ENCODE results near the gene TMEM121.

Gene TMEM121

DNA sequence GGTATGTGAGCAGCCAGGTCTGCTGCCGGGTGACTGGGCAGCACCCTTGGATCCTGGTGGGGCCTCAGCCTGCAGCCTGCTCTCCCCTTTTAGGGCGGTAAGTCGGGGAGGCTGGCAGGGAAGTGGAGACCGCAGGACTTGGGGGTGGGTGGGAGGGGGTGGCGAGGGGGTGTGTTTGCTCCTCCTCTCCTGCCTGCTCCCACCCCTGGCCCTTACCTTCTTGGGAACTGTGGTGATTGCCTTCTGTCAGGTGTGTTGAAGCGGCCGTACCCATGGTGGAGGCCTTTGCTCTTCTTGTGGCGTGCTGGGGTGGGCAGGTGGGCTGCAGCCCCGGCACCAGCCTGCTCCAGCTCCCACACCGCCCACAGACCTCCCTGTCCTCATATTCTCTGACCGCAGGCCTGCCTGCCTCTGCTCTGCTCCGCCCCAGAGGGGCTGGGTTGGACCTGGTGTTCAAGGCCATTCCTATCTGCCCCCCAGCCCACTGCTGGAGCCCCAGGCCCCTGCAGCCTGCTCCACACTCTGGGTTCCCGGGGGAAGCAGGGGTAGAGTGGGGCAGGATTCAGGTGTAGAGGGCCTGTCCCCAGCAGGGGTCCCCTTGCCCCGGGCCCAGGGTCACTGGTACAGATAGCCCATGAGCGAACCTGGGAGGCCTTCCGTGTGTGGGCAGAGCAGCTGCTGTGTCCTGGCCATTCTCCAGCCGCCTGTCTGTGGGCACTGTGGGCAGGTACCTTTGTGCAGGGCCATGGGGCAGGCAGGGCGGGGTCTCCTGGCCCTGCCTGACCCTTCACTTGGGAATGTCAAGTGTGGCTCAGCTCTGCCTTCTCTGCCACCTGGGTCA is 30.2 kb upstream of the TMEM121 start:
- TF ChIP-seq TCF12 (IDR thresholded peaks at IDR 0.05; ENCODE audit: low read depth) (no peak), TEAD4 (IDR thresholded peaks at IDR 0.05) (no peak), RAD21 (IDR thresholded peaks at IDR 0.05; ENCODE audit: low read depth) (no peak), FOXM1 (IDR thresholded peaks at IDR 0.05; ENCODE audit: borderline replicate concordance, low read depth) (no peak), EP300 (IDR thresholded peaks at IDR 0.05; ENCODE audit: borderline replicate concordance) (no peak), REST (IDR thresholded peaks at IDR 0.05; ENCODE audit: low read depth) (no peak), YY1 (IDR thresholded peaks at IDR 0.05; ENCODE audit: low read depth) (no peak), EGR1 (IDR thresholded peaks at IDR 0.05) (no peak), NFIC (IDR thresholded peaks at IDR 0.05) (no peak), CREB1 (IDR thresholded peaks at IDR 0.05; ENCODE audit: low read depth) (no peak)
- TF ChIP-seq, protein P1, sequence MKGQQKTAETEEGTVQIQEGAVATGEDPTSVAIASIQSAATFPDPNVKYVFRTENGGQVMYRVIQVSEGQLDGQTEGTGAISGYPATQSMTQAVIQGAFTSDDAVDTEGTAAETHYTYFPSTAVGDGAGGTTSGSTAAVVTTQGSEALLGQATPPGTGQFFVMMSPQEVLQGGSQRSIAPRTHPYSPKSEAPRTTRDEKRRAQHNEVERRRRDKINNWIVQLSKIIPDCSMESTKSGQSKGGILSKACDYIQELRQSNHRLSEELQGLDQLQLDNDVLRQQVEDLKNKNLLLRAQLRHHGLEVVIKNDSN (IDR thresholded peaks at IDR 0.05) = no peak
- TF ChIP-seq, protein P2, sequence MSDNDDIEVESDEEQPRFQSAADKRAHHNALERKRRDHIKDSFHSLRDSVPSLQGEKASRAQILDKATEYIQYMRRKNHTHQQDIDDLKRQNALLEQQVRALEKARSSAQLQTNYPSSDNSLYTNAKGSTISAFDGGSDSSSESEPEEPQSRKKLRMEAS (IDR thresholded peaks at IDR 0.05) = no peak

DNA sequence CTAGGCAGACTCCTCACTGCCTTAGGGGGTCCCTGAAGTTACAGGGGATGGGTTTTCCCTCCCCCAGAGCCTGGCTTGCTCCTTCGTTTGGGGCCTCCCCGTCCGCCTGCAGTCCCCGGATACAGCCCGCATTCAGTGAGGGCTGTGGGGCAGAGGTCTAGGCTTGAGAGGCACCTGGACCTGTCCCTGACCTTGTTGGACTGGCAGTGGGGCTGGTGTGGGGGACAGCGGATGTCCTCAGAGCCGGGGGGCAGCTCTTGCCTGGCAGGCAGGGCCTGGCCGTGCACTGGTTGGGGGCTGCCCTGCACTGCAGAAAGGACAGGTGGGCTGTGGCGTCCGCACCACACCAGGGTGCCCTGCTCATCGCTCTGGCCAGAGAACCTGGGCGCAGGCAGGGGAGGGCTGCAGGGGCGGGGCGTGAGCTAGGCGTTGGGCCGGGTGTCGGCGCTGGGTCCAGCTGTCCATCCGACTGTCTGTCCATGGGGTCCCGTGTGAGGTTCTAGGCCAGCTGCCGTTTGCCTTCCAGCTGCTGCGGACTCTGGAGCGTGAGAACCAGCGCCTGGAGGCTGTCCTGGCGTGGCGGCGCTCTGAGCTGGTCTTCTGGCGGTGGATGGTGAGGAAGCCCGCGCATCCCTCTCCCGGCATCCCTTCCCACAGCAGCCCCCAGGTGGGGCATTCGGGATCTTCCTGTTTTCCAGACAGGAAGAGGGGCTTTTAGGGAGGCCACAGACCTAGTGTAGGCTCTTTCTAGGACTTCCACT is 29.4 kb upstream of the TMEM121 start:
- TF ChIP-seq TCF12 (IDR thresholded peaks at IDR 0.05; ENCODE audit: low read depth) (no peak), NFIC (IDR thresholded peaks at IDR 0.05) (no peak), CREB1 (IDR thresholded peaks at IDR 0.05; ENCODE audit: low read depth) (no peak), REST (IDR thresholded peaks at IDR 0.05; ENCODE audit: low read depth) (no peak), YY1 (IDR thresholded peaks at IDR 0.05; ENCODE audit: low read depth) (no peak), TEAD4 (IDR thresholded peaks at IDR 0.05) (no peak), EP300 (IDR thresholded peaks at IDR 0.05; ENCODE audit: borderline replicate concordance) (no peak)
- TF ChIP-seq, protein P1 (IDR thresholded peaks at IDR 0.05) = no peak

DNA sequence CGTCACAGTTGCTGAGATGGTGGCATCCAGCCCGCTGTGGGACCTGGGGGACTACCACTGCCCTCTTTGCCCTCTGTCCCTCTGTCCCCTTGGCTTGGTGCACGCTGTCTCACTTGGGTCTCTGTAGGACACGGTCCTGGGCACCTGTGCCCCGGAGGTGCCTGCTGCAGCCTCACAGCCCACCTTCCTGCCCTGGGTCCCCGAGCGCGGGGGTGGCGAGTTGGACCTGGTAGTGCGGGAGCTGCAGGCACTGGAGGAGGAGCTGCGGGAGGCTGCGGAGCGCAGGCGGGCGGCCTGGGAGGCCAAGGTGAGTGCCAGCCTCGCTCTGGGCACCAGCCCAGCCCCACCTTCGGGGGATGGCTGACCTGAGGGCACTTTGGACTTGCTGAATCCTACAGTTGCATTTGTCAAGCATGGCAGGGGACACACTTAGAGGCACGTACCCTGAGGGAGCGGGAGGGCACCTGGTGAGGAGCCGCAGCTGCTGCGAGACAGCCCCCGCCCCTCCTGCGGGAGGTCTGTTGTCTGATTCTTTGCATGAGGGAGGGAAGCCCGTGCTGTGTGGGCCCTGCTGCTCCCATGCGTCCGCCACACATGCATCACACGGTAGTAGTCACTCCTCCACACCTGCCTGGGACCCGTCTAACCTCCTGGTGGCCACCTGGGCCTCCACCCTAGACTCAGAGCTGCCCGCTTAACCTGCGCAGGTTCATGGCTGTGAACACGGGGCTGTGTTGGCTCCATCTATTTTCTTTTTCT is 28.5 kb upstream of the TMEM121 start:
- no peak for TF ChIP-seq CEBPB (IDR thresholded peaks at IDR 0.05)
- TF ChIP-seq FOXM1 (IDR thresholded peaks at IDR 0.05; ENCODE audit: borderline replicate concordance, low read depth) = no peak
- no peak for TF ChIP-seq NFIC (IDR thresholded peaks at IDR 0.05)
- TF ChIP-seq, protein P2 (IDR thresholded peaks at IDR 0.05) = no peak
- no peak for TF ChIP-seq TCF12 (IDR thresholded peaks at IDR 0.05; ENCODE audit: low read depth)
- TF ChIP-seq EP300 (IDR thresholded peaks at IDR 0.05; ENCODE audit: borderline replicate concordance) = no peak
- TF ChIP-seq ZBTB7A (IDR thresholded peaks at IDR 0.05; ENCODE audit: low read depth) = no peak
- no peak for TF ChIP-seq TAF1 (IDR thresholded peaks at IDR 0.05; ENCODE audit: low read depth)
- no peak for TF ChIP-seq YY1 (IDR thresholded peaks at IDR 0.05; ENCODE audit: low read depth)
- no peak for TF ChIP-seq CREB1 (IDR thresholded peaks at IDR 0.05; ENCODE audit: low read depth)
- TF ChIP-seq TEAD4 (IDR thresholded peaks at IDR 0.05) = no peak
- TF ChIP-seq, protein P1 (IDR thresholded peaks at IDR 0.05) = no peak
- no peak for TF ChIP-seq REST (IDR thresholded peaks at IDR 0.05; ENCODE audit: low read depth)
- TF ChIP-seq RAD21 (IDR thresholded peaks at IDR 0.05; ENCODE audit: low read depth) = no peak
- TF ChIP-seq EGR1 (IDR thresholded peaks at IDR 0.05) = no peak

Data from Ishikawa (cell line).